Activated B cell treated with CpG ODN at 0.5 μM for 24 hours (primary cell): ENCODE measurements around the gene SCART1. TPM values are rescaled to one million over a fixed set of nuclear protein-coding genes. Genes with fewer than 3 reads are reported as not detected.
"Not testable (repeated sequence)": the region's sequence is repeated elsewhere in the genome, so short reads cannot be mapped to it uniquely, and the experiment has no call there.

Experiments used
- ATAC-seq: fragments of 200-7000 bp; cut with Tn5 transposase; one replicate; pipeline ENCODE4 v1.10.0; 2021; ENCODE audit warnings: low read depth, mild to moderate bottlenecking, moderate library complexity
- CTCF ChIA-PET: fragments of 350-600 bp; sonication (Branson Sonifier 250); formaldehyde crosslinking; loops from one replicate; lab custom pipeline; 2021; ENCODE audit warnings: antibody characterized with exemption; lab: Charles Lee
- POLR2A ChIA-PET: fragments of 350-600 bp; sonication (Branson Sonifier 250); formaldehyde crosslinking; loops from one replicate; lab custom pipeline; 2021; ENCODE audit warnings: antibody characterized with exemption; lab: Charles Lee
- DNase-seq: peaks from one replicate; pipeline ENCODE4 v3.0.0; 2022
- H3K27ac Mint-ChIP-seq: one replicate; pipeline ENCODE4 v1.8.0; 2020; ENCODE audit warnings: mixed read lengths
- H3K27me3 Mint-ChIP-seq: one replicate; pipeline ENCODE4 v1.8.0; 2021; ENCODE audit warnings: mixed read lengths
- H3K36me3 Mint-ChIP-seq: one replicate; pipeline ENCODE4 v1.8.0; 2021; ENCODE audit warnings: low read depth, mixed read lengths
- H3K4me1 Mint-ChIP-seq: one replicate; pipeline ENCODE4 v1.8.0; 2021; ENCODE audit warnings: mixed read lengths
- H3K4me3 Mint-ChIP-seq: one replicate; pipeline ENCODE4 v1.8.0; 2020; ENCODE audit warnings: mild to moderate bottlenecking, mixed read lengths
- H3K9me3 Mint-ChIP-seq: one replicate; pipeline ENCODE4 v1.8.0; 2020; ENCODE audit warnings: mixed read lengths
- CTCF ChIP-seq: fragments of 200-600 bp; IDR thresholded peaks from one replicate; pipeline ENCODE4 v1.8.0; 2022; ENCODE audit warnings: antibody characterized with exemption, mild to moderate bottlenecking
- intact Hi-C: fragments of 100-400 bp; cut with micrococcal nuclease; formaldehyde crosslinking; loops from one replicate; pipeline ENCODE4 v1.15.1; 2024
- total RNA-seq: library from RNA; stranded (reverse); gene quantifications from 2 replicates; pipeline ENCODE4 v1.2.3, GENCODE V29; 2022

SCART1 gene
- total RNA-seq, 1 donor from 2014 or later = 2.8 TPM

- intact Hi-C loops = loop anchor here (10.0 kb wide), 1 partner anchor 77 kb away; no protein-coding TSS in a partner anchor
- ChIA-PET POLR2A (no interaction called here), CTCF (no interaction called here)
- H3K4me1 Mint-ChIP-seq = no peaks in the 10 kb centered on the region
- no peak overlapping the region for H3K4me3 Mint-ChIP-seq
- ATAC-seq (no peak), DNase-seq (no peak)
- H3K27me3 Mint-ChIP-seq = peaks cover 30% of the 10 kb centered on the region
- peaks cover 14% of the 10 kb centered on the region for H3K9me3 Mint-ChIP-seq
- no peak for TF ChIP-seq CTCF
- peaks cover 3% of the 10 kb centered on the region for H3K36me3 Mint-ChIP-seq
- no peak overlapping the region for H3K27ac Mint-ChIP-seq
Observed at GRCh38 chr10:133511907-133512528, 58.3 kb downstream of the SCART1 start.

- CTCF ChIA-PET = no interaction called here
- POLR2A ChIA-PET = no interaction called here
- no peak overlapping the region for H3K4me3 Mint-ChIP-seq
Observed at GRCh38 chr10:133515471-133515870, 61.7 kb downstream of the SCART1 start.

GRCh38 chr10:133516057-133516456, 62.3 kb downstream of the SCART1 start:
- intact Hi-C loops = loop anchor here (10.0 kb wide), 1 partner anchor 81 kb away; no protein-coding TSS in a partner anchor
- Mint-ChIP-seq H3K4me1 (peaks cover 10% of the 10 kb centered on the region), H3K27me3 (peaks cover 21% of the 10 kb centered on the region), H3K9me3 (no peaks in the 10 kb centered on the region), H3K4me3 (no peak overlapping the region), H3K36me3 (no peaks in the 10 kb centered on the region), H3K27ac (no peak overlapping the region)
- POLR2A ChIA-PET = no interaction called here
- TF ChIP-seq CTCF = no peak
- CTCF ChIA-PET = no interaction called here
- no peak for DNase-seq
- ATAC-seq = no peak

More at GRCh38 chr10:133515471-133515870, 61.7 kb downstream of the SCART1 start:
- H3K9me3 Mint-ChIP-seq = no peaks in the 10 kb centered on the region
- H3K27ac Mint-ChIP-seq = no peak overlapping the region
- ATAC-seq (no peak), DNase-seq (no peak)
- peaks cover 18% of the 10 kb centered on the region for H3K27me3 Mint-ChIP-seq
- intact Hi-C loops = loop anchor here (10.0 kb wide), 1 partner anchor 81 kb away; no protein-coding TSS in a partner anchor
- no peak for TF ChIP-seq CTCF
- no peaks in the 10 kb centered on the region for H3K36me3 Mint-ChIP-seq
- peaks cover 7% of the 10 kb centered on the region for H3K4me1 Mint-ChIP-seq

- H3K27ac Mint-ChIP-seq, H3K36me3 Mint-ChIP-seq, H3K9me3 Mint-ChIP-seq, H3K4me3 Mint-ChIP-seq, DNase-seq, H3K4me1 Mint-ChIP-seq, POLR2A ChIA-PET, ATAC-seq: not testable (repeated sequence)
- intact Hi-C loops = loop anchor here (10.0 kb wide), 1 partner anchor 84 kb away; no protein-coding TSS in a partner anchor
- peaks cover 18% of the 10 kb centered on the region for H3K27me3 Mint-ChIP-seq
- CTCF ChIA-PET = interaction anchor here (3.9 kb wide), 1 partner anchor 189 kb away, joined by 24 read pairs; no protein-coding TSS in a partner anchor
Observed at GRCh38 chr10:133518517-133518916, 64.8 kb downstream of the SCART1 start.

Other genes starting within 250 kb of the SCART1 start
- gene UTF1, start 223.7 kb upstream of the SCART1 start, total RNA-seq = not detected in 2 replicates
- gene VENTX, start 216.1 kb upstream of the SCART1 start, total RNA-seq = 0.13 TPM in 1 of 2 replicates, not detected in the other
- gene ADAM8, start 177.1 kb upstream of the SCART1 start, total RNA-seq = 137 and 152 TPM in 2 replicates
- 58.6 and 66.7 TPM in 2 replicates for gene TUBGCP2, start 145.1 kb upstream of the SCART1 start, total RNA-seq
- 56.7 and 58.2 TPM in 2 replicates for gene ZNF511, start 145.0 kb upstream of the SCART1 start, total RNA-seq
- not detected in 2 replicates for gene CALY, start 117.0 kb upstream of the SCART1 start, total RNA-seq
- not detected in 2 replicates for gene PRAP1, start 106.6 kb upstream of the SCART1 start, total RNA-seq
- gene FUOM, start 95.9 kb upstream of the SCART1 start, total RNA-seq = 37.2 and 39.1 TPM in 2 replicates
- gene ECHS1, start 80.6 kb upstream of the SCART1 start, total RNA-seq = 37.7 and 39.4 TPM in 2 replicates
- gene PAOX, start 74.7 kb upstream of the SCART1 start, total RNA-seq = 14.1 and 16.9 TPM in 2 replicates
- gene MTG1, start 59.8 kb upstream of the SCART1 start, total RNA-seq = 67.6 and 83.1 TPM in 2 replicates
- not detected in 2 replicates for gene SPRN, start 29.3 kb upstream of the SCART1 start, total RNA-seq
- 0.64 and 1.1 TPM in 2 replicates for gene CYP2E1, start 73.4 kb downstream of the SCART1 start, total RNA-seq
- gene SYCE1, start 111.6 kb downstream of the SCART1 start, total RNA-seq = 0.17 TPM in 1 of 2 replicates, not detected in the other
- gene FRG2B, start 172.8 kb downstream of the SCART1 start, total RNA-seq = not detected in 2 replicates